Erythroblast (primary cell): ENCODE data around the gene CBLB.

ENCODE experiments used
- GATA1 ChIP-seq: IDR thresholded peaks from 2 replicates; pipeline ENCODE4 v1.6.1; 2011; ENCODE audit warnings: low read depth, mild to moderate bottlenecking, control low read depth, low read length, moderate library complexity
- POLR2A ChIP-seq: IDR thresholded peaks from 2 replicates; pipeline ENCODE4 v1.6.1; 2011; ENCODE audit warnings: mild to moderate bottlenecking, low read length

DNA sequence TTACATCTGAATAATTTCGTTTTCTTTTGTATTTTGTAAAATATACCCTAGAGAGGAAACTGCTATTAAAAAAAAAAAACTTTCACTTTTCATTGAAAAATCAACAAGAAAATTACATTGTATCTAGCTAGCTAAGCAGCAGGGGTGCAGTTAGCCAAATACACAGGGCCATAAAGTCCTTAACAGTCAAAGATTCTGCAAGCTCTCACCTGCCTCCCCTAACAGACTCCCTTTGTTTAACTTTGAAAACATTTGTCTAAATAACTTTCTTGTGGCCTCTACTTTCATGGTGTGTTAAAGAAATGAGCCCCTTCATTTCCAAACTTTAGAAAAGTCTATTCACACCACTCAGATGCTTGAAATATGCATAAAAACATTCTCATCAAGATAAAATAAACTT, 23.3 kb downstream of the CBLB start:
- TF ChIP-seq POLR2A (no peak), GATA1 (no peak)
